ENCODE measurements around the gene CFAP20DC.

GRCh38 chr3:58800032-58800431, 249.8 kb downstream of the CFAP20DC start:
- no peak for TF ChIP-seq NFIC (IDR thresholded peaks at IDR 0.05; ENCODE audit: low read depth, low read length)
- no peak for TF ChIP-seq EZH2 (IDR thresholded peaks at IDR 0.05; ENCODE audit: borderline replicate concordance, control insufficient read depth, low read depth, low read length)
- TF ChIP-seq HDGF (IDR thresholded peaks at IDR 0.05), result no peak
- no peak for TF ChIP-seq CHD1 (IDR thresholded peaks at IDR 0.05; ENCODE audit: low read depth, low read length)
- no peak for TF ChIP-seq TCF12 (IDR thresholded peaks at IDR 0.05; ENCODE audit: low read depth, low read length)
- TF ChIP-seq, protein P1, sequence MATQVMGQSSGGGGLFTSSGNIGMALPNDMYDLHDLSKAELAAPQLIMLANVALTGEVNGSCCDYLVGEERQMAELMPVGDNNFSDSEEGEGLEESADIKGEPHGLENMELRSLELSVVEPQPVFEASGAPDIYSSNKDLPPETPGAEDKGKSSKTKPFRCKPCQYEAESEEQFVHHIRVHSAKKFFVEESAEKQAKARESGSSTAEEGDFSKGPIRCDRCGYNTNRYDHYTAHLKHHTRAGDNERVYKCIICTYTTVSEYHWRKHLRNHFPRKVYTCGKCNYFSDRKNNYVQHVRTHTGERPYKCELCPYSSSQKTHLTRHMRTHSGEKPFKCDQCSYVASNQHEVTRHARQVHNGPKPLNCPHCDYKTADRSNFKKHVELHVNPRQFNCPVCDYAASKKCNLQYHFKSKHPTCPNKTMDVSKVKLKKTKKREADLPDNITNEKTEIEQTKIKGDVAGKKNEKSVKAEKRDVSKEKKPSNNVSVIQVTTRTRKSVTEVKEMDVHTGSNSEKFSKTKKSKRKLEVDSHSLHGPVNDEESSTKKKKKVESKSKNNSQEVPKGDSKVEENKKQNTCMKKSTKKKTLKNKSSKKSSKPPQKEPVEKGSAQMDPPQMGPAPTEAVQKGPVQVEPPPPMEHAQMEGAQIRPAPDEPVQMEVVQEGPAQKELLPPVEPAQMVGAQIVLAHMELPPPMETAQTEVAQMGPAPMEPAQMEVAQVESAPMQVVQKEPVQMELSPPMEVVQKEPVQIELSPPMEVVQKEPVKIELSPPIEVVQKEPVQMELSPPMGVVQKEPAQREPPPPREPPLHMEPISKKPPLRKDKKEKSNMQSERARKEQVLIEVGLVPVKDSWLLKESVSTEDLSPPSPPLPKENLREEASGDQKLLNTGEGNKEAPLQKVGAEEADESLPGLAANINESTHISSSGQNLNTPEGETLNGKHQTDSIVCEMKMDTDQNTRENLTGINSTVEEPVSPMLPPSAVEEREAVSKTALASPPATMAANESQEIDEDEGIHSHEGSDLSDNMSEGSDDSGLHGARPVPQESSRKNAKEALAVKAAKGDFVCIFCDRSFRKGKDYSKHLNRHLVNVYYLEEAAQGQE (IDR thresholded peaks at IDR 0.05; ENCODE audit: low read depth, low read length), result no peak
